ENCODE data around the gene KCNJ5. TPM values are rescaled to one million over a fixed set of nuclear protein-coding genes. Genes with fewer than 3 reads are reported as not detected.

Gene KCNJ5
- total RNA-seq, 1 experiment from 2014 or later, result 0.11 TPM

DNA sequence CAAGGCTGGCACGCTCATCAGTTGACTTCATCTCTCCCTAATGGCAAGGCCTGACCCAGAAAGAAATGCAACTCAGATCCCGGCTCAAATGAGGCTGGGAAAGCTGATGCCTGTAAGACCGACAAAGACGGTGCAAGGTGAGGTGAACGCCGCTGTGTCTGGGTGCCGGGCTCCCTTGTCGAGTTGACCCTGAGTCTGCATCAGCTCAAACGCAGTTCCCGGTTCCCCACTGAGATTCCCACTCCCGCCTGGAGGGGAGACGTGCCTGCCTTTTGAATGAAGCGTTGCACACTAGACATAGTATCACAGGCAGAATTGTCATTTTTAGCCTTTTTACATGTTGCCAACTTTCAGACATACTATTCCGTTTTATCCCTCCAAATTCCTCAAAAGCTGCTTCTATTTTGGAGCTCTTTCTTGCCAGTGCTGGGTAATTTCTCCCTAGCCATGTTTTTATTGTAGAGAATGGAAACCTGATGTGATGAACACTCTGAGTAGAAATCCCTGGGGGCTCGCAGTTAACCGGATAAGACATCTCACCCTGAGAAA, 52.3 kb downstream of the KCNJ5 start:
- no peak for DNase-seq
- Histone ChIP-seq H3K23me2 (ENCODE audit: insufficient read length, low read depth, low read length, poor library complexity, severe bottlenecking) (no peaks in the 10 kb centered on the region), H3K79me1 (ENCODE audit: insufficient read depth, low read depth, low read length, poor library complexity, severe bottlenecking) (no peaks in the 10 kb centered on the region), H4K8ac (replicated peaks; ENCODE audit: insufficient read length, low read depth, low read length) (no peak overlapping the region), H4K91ac (ENCODE audit: insufficient read length, low read depth, low read length) (no peak overlapping the region), H2AK5ac (ENCODE audit: insufficient read length, low read length) (no peak overlapping the region), H3K27ac (ENCODE audit: insufficient read length, low read depth, low read length) (no peak overlapping the region), H2BK12ac (ENCODE audit: insufficient read length, low read depth, low read length) (no peak overlapping the region), H2BK120ac (ENCODE audit: low read depth, low read length, poor library complexity, severe bottlenecking) (no peak overlapping the region), H3K18ac (ENCODE audit: insufficient read length, low read depth, low read length) (no peak overlapping the region), H3K27me3 (ENCODE audit: insufficient read depth, low read length) (peaks cover 2% of the 10 kb centered on the region; the same call in 1 of the 2 replicates), H3K23ac (ENCODE audit: insufficient read length, low read depth, low read length) (no peak overlapping the region), H3T11ph (ENCODE audit: low read length) (no peak overlapping the region), H3K4me1 (ENCODE audit: insufficient read depth, low read length) (no peaks in the 10 kb centered on the region), H3K14ac (ENCODE audit: insufficient read depth, low read length) (no peak overlapping the region; the same call in 1 of the 2 replicates), H2BK5ac (ENCODE audit: insufficient read length, low read length) (no peak overlapping the region), H4K5ac (ENCODE audit: insufficient read length, low read depth, low read length) (no peak overlapping the region), H2BK20ac (ENCODE audit: low read depth, low read length, poor library complexity, severe bottlenecking) (no peak overlapping the region), H3K79me2 (ENCODE audit: insufficient read depth, low read length) (no peaks in the 10 kb centered on the region), H3K9me3 (ENCODE audit: control insufficient read depth, low read depth, low read length) (no peaks in the 10 kb centered on the region), H3K4ac (ENCODE audit: low read depth, low read length) (no peak overlapping the region), H4K20me1 (ENCODE audit: control insufficient read depth, insufficient read depth, insufficient read length) (no peaks in the 10 kb centered on the region), H2AFZ (ENCODE audit: low read length) (no peak overlapping the region), H2BK15ac (ENCODE audit: low read depth, low read length) (no peak overlapping the region), H3K56ac (ENCODE audit: insufficient read length, low read depth, low read length) (no peak overlapping the region), H3K9ac (ENCODE audit: extremely low read depth, insufficient read length, low read length) (no peak overlapping the region), H3K4me2 (ENCODE audit: insufficient read depth, insufficient read length, low read length) (no peak overlapping the region)
- TF ChIP-seq CTCF (conservative IDR thresholded peaks at IDR 0.05), result no peak
- peaks cover 30% of the 10 kb centered on the region for H3K27me3 Mint-ChIP-seq (ENCODE audit: low read depth)
- no peaks in the 10 kb centered on the region; a peak in 1 of 5 replicates for H3K9me3 Mint-ChIP-seq
- H3K36me3 Mint-ChIP-seq (ENCODE audit: insufficient read depth in 1 of 3, low read depth in 3 of 3), result no peaks in the 10 kb centered on the region; a peak in 1 of 7 replicates
- no CpG with 5 or more reads among the region's 16 CpGs for WGBS (ENCODE audit: extremely low coverage, insufficient read length, low lambda C conversion rate)
- no peak overlapping the region for H3K4me3 Mint-ChIP-seq
- H3K27ac Mint-ChIP-seq, result no peak overlapping the region
- H3K4me1 Mint-ChIP-seq, result peaks cover 5% of the 10 kb centered on the region in 2 experiments; a peak in 3 of 4 replicates

Data from H9 (cell line).